Measurements from ENCODE around the gene IQCC.
"Not testable (repeated sequence)": the region's sequence is repeated elsewhere in the genome, so short reads cannot be mapped to it uniquely, and the experiment has no call there.

The IQCC gene

GRCh38 chr1:32205401-32206370 lies at the start of gene IQCC:
Gene IQCC, plus strand, starts transcription at chr1:32205671. Its CDS starts 11 bp downstream, at chr1:32205682.
- DNase-seq (ENCODE audit: low read depth): peak; percentile 57

GRCh38 chr1:32159189-32159588 lies 46.3 kb upstream of the IQCC start:
- DNase-seq (ENCODE audit: low read depth): no peak

- no peak for DNase-seq (ENCODE audit: low read depth)
These were observed 42.1 kb upstream of the IQCC start for GRCh38 chr1:32163405-32163804.

- not testable (repeated sequence) for DNase-seq (ENCODE audit: low read depth)
These were observed 39.8 kb upstream of the IQCC start for GRCh38 chr1:32165633-32166032.

- no peak for DNase-seq (ENCODE audit: low read depth)
These were observed 34.5 kb upstream of the IQCC start for GRCh38 chr1:32170991-32171390.

GRCh38 chr1:32172621-32173245 lies 32.7 kb upstream of the IQCC start:
- DNase-seq (ENCODE audit: low read depth): no peak

- DNase-seq (ENCODE audit: low read depth): no peak
These were observed 26.9 kb upstream of the IQCC start for GRCh38 chr1:32178380-32179192.

GRCh38 chr1:32179193-32179442 lies 26.4 kb upstream of the IQCC start:
- DNase-seq (ENCODE audit: low read depth): no peak

GRCh38 chr1:32179443-32180185 lies 25.9 kb upstream of the IQCC start, which contains the start of gene TXLNA:
Gene TXLNA, plus strand, starts transcription at chr1:32179675. Its CDS starts 671 bp downstream, at chr1:32180346.
- peak; percentile 85 for DNase-seq (ENCODE audit: low read depth)

- no peak for DNase-seq (ENCODE audit: low read depth)
These were observed 25.0 kb upstream of the IQCC start for GRCh38 chr1:32180186-32181060.

- no peak for DNase-seq (ENCODE audit: low read depth)
These were observed 24.4 kb upstream of the IQCC start for GRCh38 chr1:32181065-32181464.

- DNase-seq (ENCODE audit: low read depth): no peak
These were observed 23.9 kb upstream of the IQCC start for GRCh38 chr1:32181563-32181962.

GRCh38 chr1:32182060-32182459 lies 23.4 kb upstream of the IQCC start:
- no peak for DNase-seq (ENCODE audit: low read depth)

- DNase-seq (ENCODE audit: low read depth): no peak
These were observed 20.8 kb upstream of the IQCC start for GRCh38 chr1:32184650-32185049.

- no peak for DNase-seq (ENCODE audit: low read depth)
These were observed 19.4 kb upstream of the IQCC start for GRCh38 chr1:32186077-32186476.

GRCh38 chr1:32186491-32186890 lies 19.0 kb upstream of the IQCC start:
- no peak for DNase-seq (ENCODE audit: low read depth)

GRCh38 chr1:32187850-32188249 lies 17.6 kb upstream of the IQCC start:
- DNase-seq (ENCODE audit: low read depth): no peak

- no peak for DNase-seq (ENCODE audit: low read depth)
These were observed 13.1 kb upstream of the IQCC start for GRCh38 chr1:32192220-32192948.

- DNase-seq (ENCODE audit: low read depth): no peak
These were observed 10.5 kb upstream of the IQCC start for GRCh38 chr1:32194984-32195383.

GRCh38 chr1:32195531-32195930 lies 9.9 kb upstream of the IQCC start:
- no peak for DNase-seq (ENCODE audit: low read depth)

Data from fibroblast of the conjunctiva (primary cell).